Neural cell (in vitro differentiated cells): ENCODE measurements around the gene SOS1.

Experiments
- EZH2 ChIP-seq: fragments of 200-600, 300-800 bp; shearing (Covaris generic), sonication (generic); IDR thresholded peaks from 2 replicates; pipeline ENCODE4 v1.6.1; 2014; ENCODE audit warnings: antibody characterized with exemption, low read length, borderline replicate concordance, mild to moderate bottlenecking; ENCODE audit not compliant: insufficient read depth, poor library complexity, severe bottlenecking
- POLR2AphosphoS5 ChIP-seq: IDR thresholded peaks from 2 replicates; pipeline ENCODE4 v1.6.1; 2012
- TF ChIP-seq, protein P1 (sequence below): IDR thresholded peaks from 2 replicates; pipeline ENCODE4 v1.6.1; 2012; ENCODE audit warnings: borderline replicate concordance
- TF ChIP-seq, protein P2 (sequence below): fragments of 450-650 bp; IDR thresholded peaks from 2 replicates; pipeline ENCODE4 v1.5.1; 2014; ENCODE audit warnings: antibody characterized with exemption, mild to moderate bottlenecking, moderate library complexity; ENCODE audit not compliant: poor library complexity, severe bottlenecking

DNA sequence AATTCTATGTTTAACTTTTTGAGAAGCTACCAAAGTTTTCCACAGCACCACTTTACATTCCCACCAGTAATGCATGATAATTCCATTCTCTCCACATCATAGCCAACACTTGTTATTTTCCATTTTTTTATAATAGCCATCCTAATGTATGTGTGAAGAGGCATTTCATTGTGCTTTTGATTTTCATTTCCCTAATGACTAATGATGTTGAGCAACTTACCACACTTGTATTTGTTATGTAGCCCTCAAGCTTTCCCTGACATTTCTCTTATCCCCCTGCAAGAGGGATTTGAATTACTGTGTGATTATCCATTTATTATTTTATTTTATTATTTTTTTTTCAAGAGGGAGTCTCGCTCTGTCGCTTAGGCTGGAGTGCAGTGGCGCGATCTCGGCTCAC is 23.6 kb upstream of the SOS1 start:
- TF ChIP-seq, protein P1, sequence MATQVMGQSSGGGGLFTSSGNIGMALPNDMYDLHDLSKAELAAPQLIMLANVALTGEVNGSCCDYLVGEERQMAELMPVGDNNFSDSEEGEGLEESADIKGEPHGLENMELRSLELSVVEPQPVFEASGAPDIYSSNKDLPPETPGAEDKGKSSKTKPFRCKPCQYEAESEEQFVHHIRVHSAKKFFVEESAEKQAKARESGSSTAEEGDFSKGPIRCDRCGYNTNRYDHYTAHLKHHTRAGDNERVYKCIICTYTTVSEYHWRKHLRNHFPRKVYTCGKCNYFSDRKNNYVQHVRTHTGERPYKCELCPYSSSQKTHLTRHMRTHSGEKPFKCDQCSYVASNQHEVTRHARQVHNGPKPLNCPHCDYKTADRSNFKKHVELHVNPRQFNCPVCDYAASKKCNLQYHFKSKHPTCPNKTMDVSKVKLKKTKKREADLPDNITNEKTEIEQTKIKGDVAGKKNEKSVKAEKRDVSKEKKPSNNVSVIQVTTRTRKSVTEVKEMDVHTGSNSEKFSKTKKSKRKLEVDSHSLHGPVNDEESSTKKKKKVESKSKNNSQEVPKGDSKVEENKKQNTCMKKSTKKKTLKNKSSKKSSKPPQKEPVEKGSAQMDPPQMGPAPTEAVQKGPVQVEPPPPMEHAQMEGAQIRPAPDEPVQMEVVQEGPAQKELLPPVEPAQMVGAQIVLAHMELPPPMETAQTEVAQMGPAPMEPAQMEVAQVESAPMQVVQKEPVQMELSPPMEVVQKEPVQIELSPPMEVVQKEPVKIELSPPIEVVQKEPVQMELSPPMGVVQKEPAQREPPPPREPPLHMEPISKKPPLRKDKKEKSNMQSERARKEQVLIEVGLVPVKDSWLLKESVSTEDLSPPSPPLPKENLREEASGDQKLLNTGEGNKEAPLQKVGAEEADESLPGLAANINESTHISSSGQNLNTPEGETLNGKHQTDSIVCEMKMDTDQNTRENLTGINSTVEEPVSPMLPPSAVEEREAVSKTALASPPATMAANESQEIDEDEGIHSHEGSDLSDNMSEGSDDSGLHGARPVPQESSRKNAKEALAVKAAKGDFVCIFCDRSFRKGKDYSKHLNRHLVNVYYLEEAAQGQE: no peak
- TF ChIP-seq, protein P2, sequence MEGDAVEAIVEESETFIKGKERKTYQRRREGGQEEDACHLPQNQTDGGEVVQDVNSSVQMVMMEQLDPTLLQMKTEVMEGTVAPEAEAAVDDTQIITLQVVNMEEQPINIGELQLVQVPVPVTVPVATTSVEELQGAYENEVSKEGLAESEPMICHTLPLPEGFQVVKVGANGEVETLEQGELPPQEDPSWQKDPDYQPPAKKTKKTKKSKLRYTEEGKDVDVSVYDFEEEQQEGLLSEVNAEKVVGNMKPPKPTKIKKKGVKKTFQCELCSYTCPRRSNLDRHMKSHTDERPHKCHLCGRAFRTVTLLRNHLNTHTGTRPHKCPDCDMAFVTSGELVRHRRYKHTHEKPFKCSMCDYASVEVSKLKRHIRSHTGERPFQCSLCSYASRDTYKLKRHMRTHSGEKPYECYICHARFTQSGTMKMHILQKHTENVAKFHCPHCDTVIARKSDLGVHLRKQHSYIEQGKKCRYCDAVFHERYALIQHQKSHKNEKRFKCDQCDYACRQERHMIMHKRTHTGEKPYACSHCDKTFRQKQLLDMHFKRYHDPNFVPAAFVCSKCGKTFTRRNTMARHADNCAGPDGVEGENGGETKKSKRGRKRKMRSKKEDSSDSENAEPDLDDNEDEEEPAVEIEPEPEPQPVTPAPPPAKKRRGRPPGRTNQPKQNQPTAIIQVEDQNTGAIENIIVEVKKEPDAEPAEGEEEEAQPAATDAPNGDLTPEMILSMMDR: no peak
- no peak for TF ChIP-seq POLR2AphosphoS5
- no peak for TF ChIP-seq EZH2
